Testis (tissue), 2 donors: ENCODE measurements around the gene TMUB1.
A peak's percentile ranks its signal among the peaks of the same experiment; 100 is the strongest.

Experiments
- CTCF ChIP-seq, 3 experiments: fragments of 450-650 bp in 2 of 3; fragments of 200-600 bp in 1 of 3; sonication (generic) in 1 of 3; IDR thresholded peaks; one replicate each; pipeline ENCODE4 v1.5.1; 2016 to 2019; ENCODE audit warnings: antibody characterized with exemption in 3 of 3, mild to moderate bottlenecking in 2 of 3, moderate library complexity in 1 of 3
- POLR2A ChIP-seq: fragments of 450-650 bp; IDR thresholded peaks from one replicate; pipeline ENCODE4 v1.6.1; 2017; ENCODE audit warnings: antibody characterized with exemption, mild to moderate bottlenecking, moderate library complexity

- peak; percentile 18 to 51 (median 19) for TF ChIP-seq CTCF (IDR thresholded peaks at IDR 0.05)
- no peak for TF ChIP-seq POLR2A
Observed at GRCh38 chr7:151059367-151060112, 23.8 kb downstream of the TMUB1 start, which contains the start of gene SLC4A2.
